Measurements from ENCODE around the gene TTLL11.

Gene TTLL11

GRCh38 chr9:121865060-121865459 lies 228.0 kb downstream of the TTLL11 start:
- DNase-seq, result no peak

GRCh38 chr9:121863955-121864354 lies 229.2 kb downstream of the TTLL11 start:
- no peak for DNase-seq

- DNase-seq, result no peak
These were observed 230.5 kb downstream of the TTLL11 start for GRCh38 chr9:121862371-121863332.

- DNase-seq, result no peak
These were observed 231.5 kb downstream of the TTLL11 start for GRCh38 chr9:121861501-121862180.

- no peak for DNase-seq
These were observed 232.4 kb downstream of the TTLL11 start for GRCh38 chr9:121860744-121861143.

- DNase-seq, result no peak
These were observed 232.9 kb downstream of the TTLL11 start for GRCh38 chr9:121860213-121860612.

GRCh38 chr9:121859646-121860045 lies 233.5 kb downstream of the TTLL11 start:
- no peak for DNase-seq

- no peak for DNase-seq
These were observed 234.3 kb downstream of the TTLL11 start for GRCh38 chr9:121858788-121859187.

- no peak for DNase-seq
These were observed 235.2 kb downstream of the TTLL11 start for GRCh38 chr9:121857928-121858327.

GRCh38 chr9:121855476-121855875 lies 237.6 kb downstream of the TTLL11 start:
- DNase-seq, result no peak

- no peak for DNase-seq
These were observed 239.3 kb downstream of the TTLL11 start for GRCh38 chr9:121853617-121854395.

GRCh38 chr9:121852651-121853616 lies 240.2 kb downstream of the TTLL11 start:
- DNase-seq, result no peak

GRCh38 chr9:121852241-121852640 lies 240.9 kb downstream of the TTLL11 start:
- DNase-seq, result no peak

GRCh38 chr9:121851641-121852091 lies 241.4 kb downstream of the TTLL11 start:
- DNase-seq, result no peak

- no peak for DNase-seq
These were observed 242.7 kb downstream of the TTLL11 start for GRCh38 chr9:121850366-121850765.

GRCh38 chr9:121849554-121849953 lies 243.6 kb downstream of the TTLL11 start:
- DNase-seq, result no peak

GRCh38 chr9:121844562-121844961 lies 248.5 kb downstream of the TTLL11 start:
- no peak for DNase-seq

- no peak for DNase-seq
These were observed 249.0 kb downstream of the TTLL11 start for GRCh38 chr9:121844098-121844497.

GRCh38 chr9:121842612-121842978 lies 250.5 kb downstream of the TTLL11 start:
- no peak for DNase-seq

GRCh38 chr9:121841771-121842611 lies 251.1 kb downstream of the TTLL11 start:
- DNase-seq, result no peak

Data from activated gamma-delta T cell (primary cell).